Stimulated activated effector memory CD8-positive, alpha-beta T cell treated with anti-CD3 and anti-CD28 coated beads, Interleukin-12 subunit alpha, Interleukin-12 subunit beta, amount 100 ng/mL, for 72 hours (primary cell): Measurements from ENCODE around the gene RYR1.
"Not testable (repeated sequence)": the region's sequence is repeated elsewhere in the genome, so short reads cannot be mapped to it uniquely, and the experiment has no call there.

Experiments used
- ATAC-seq: fragments of 150-1000 bp; cut with Tn5 transposase; 2 replicates; pipeline ENCODE4 v1.10.0; 2021
- DNase-seq, 2 donors: peaks; one replicate each; pipeline ENCODE4 v3.0.0; 2021 to 2022; ENCODE audit warnings: low spot score in 2 of 2
- H3K27ac Mint-ChIP-seq: one replicate; pipeline ENCODE4 v1.8.0; 2022; ENCODE audit warnings: mild to moderate bottlenecking, mixed read lengths
- H3K36me3 Mint-ChIP-seq: one replicate; pipeline ENCODE4 v1.8.0; 2022; ENCODE audit warnings: mild to moderate bottlenecking, mixed read lengths
- H3K4me1 Mint-ChIP-seq: one replicate; pipeline ENCODE4 v1.8.0; 2022; ENCODE audit warnings: mixed read lengths
- H3K4me3 Mint-ChIP-seq: one replicate; pipeline ENCODE4 v1.8.0; 2022; ENCODE audit warnings: mild to moderate bottlenecking, mixed read lengths
- H3K9me3 Mint-ChIP-seq: one replicate; pipeline ENCODE4 v1.8.0; 2022; ENCODE audit warnings: mixed read lengths

Gene RYR1

DNA sequence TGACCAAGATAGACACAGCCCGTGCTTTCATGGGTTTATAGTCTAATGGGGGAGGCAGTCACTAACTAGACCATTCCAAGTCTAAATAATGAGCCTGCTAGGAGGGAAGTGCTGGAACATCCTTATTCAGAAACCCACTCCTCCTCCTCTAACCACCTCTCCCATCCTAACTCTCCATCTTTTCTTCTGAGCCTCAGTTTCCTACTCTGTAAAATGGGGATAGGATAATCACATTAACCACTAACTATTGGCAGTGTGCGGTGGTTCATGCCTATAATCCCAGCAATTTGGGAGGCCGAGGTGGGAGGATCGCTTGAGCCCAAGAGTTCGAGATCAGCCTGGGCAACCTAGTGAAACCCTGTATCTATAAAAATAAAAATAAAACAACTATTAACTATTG lies 115.6 kb downstream of the RYR1 start:
- no peak for ATAC-seq
- Mint-ChIP-seq H3K4me1 (peaks cover 37% of the 10 kb centered on the region), H3K36me3 (peaks cover 41% of the 10 kb centered on the region), H3K4me3 (no peak overlapping the region), H3K27ac (no peak overlapping the region), H3K9me3 (no peaks in the 10 kb centered on the region)
- DNase-seq, result no peak

DNA sequence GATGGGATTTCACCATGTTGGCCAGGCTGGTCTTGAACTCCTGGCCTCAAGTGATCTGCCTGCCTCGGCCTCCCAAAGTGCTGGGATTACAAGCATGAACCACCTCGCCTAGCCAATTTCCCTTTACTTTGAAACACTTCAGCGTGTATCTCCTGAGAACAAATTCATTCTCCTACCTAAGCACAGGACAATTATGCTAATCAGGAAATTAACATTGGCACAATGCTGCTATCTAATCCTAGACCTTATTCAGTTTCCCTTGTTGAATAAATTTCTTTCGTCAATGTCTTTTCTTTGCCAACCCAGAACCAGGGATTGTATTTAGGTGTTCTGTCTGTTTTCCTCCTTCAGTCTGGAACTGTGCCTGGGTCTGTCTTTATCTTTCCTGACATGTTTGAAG lies 116.5 kb downstream of the RYR1 start:
- no peak for ATAC-seq
- H3K9me3 Mint-ChIP-seq, result no peaks in the 10 kb centered on the region
- H3K4me3 Mint-ChIP-seq, result no peak overlapping the region
- peaks cover 35% of the 10 kb centered on the region for H3K4me1 Mint-ChIP-seq
- H3K27ac Mint-ChIP-seq, result no peak overlapping the region
- no peak for DNase-seq
- H3K36me3 Mint-ChIP-seq, result peaks cover 46% of the 10 kb centered on the region

DNA sequence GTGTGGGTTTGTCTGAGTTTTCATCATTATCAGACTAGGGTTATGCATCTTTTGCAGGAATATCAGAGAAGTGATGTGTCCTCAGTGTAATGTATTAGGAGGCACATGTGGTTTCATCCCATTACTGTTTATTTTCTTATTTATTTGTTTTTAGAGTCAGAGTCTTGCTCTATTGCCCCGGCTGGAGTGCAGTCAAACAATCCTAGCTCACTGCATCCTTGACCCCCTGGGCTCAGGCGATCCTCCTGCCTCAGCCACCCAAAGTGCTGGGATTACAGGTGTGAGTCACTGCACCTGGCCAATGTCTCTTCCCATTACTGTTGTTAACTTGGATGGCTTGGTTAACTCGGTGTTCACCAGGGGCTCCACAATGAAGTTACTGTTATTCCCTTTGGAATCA lies 116.9 kb downstream of the RYR1 start:
- ATAC-seq (no peak), DNase-seq (no peak)
- Mint-ChIP-seq H3K36me3 (peaks cover 50% of the 10 kb centered on the region), H3K9me3 (no peaks in the 10 kb centered on the region), H3K27ac (no peak overlapping the region), H3K4me3 (no peak overlapping the region), H3K4me1 (peaks cover 35% of the 10 kb centered on the region)

- Mint-ChIP-seq H3K4me1 (peaks cover 37% of the 10 kb centered on the region), H3K4me3 (peak overlapping the region; percentile 32), H3K9me3 (no peaks in the 10 kb centered on the region), H3K27ac (peak overlapping the region; percentile 9), H3K36me3 (peaks cover 54% of the 10 kb centered on the region)
- ATAC-seq (peak; percentile 98), DNase-seq (peak; percentile 58 to 82)
Observed at GRCh38 chr19:38551450-38551813, 117.9 kb downstream of the RYR1 start.

GRCh38 chr19:38553239-38553638 lies 119.7 kb downstream of the RYR1 start:
- Mint-ChIP-seq H3K4me1 (peaks cover 55% of the 10 kb centered on the region), H3K36me3 (peaks cover 49% of the 10 kb centered on the region)
- not testable (repeated sequence) for H3K9me3 Mint-ChIP-seq, ATAC-seq, H3K4me3 Mint-ChIP-seq, DNase-seq, H3K27ac Mint-ChIP-seq

- peaks cover 68% of the 10 kb centered on the region for H3K4me1 Mint-ChIP-seq
- H3K27ac Mint-ChIP-seq, result no peak overlapping the region
- DNase-seq (no peak), ATAC-seq (no peak)
- H3K9me3 Mint-ChIP-seq, result no peaks in the 10 kb centered on the region
- H3K4me3 Mint-ChIP-seq, result no peak overlapping the region
- H3K36me3 Mint-ChIP-seq, result peaks cover 57% of the 10 kb centered on the region
Observed at GRCh38 chr19:38554676-38555141, 121.2 kb downstream of the RYR1 start.

DNA sequence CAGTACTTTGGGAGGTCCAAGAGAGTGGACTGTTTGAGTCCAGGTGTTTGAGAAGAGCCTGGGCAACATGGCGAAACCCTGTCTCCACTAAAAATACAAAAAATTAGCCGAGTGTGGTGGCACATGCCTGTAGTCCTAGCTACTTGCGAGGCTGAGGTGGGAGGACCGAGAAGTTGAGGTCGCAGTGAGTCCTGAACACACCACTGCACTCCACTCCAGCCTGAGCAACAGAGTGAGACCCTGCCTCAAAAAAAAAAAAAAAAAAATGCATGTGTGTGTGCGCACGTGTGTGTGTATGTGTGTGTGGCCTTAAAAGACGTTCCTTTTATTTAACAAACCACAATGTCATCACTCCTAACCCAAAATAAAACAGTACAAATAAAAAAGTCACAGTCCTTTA lies 121.7 kb downstream of the RYR1 start:
- no peaks in the 10 kb centered on the region for H3K9me3 Mint-ChIP-seq
- peaks cover 73% of the 10 kb centered on the region for H3K4me1 Mint-ChIP-seq
- H3K36me3 Mint-ChIP-seq, result peaks cover 61% of the 10 kb centered on the region
- H3K27ac Mint-ChIP-seq, result no peak overlapping the region
- ATAC-seq (no peak), DNase-seq (no peak)
- H3K4me3 Mint-ChIP-seq, result no peak overlapping the region

DNA sequence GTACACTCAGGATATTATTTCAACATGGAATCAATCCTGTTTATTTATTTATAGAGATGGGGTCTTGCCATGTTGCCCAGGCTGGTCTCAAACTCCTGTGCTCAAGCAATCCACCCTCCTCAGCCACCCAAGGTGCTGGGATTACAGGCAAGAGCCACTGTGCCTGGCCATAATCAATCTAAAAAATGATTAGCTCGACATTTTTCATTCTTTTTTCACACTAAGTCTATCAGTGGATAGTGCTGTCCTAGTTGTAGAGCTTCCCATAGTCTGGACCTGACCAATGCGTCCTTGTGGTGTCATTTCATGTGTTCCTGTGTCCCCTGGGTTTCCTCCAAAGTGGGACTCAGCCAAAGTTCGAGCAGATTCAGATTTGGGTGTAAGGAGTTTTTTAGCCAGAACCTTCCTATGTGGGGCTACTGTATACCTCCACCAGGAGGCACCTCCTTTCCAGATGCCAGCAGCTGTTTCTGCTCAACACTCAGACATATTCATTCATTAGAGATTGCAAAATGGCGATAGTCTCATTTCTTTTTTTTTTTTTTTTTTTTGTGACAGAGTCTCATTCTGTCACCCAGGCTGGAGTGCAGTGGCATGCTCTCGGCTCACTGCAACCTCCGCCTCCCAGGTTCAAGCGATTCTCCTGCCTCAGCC lies 123.2 kb downstream of the RYR1 start:
- peak overlapping the region; percentile 44 for H3K4me3 Mint-ChIP-seq
- ATAC-seq, result no peak
- H3K36me3 Mint-ChIP-seq, result peaks cover 61% of the 10 kb centered on the region
- H3K9me3 Mint-ChIP-seq, result no peaks in the 10 kb centered on the region
- H3K27ac Mint-ChIP-seq, result peak overlapping the region; percentile 77
- peaks cover 76% of the 10 kb centered on the region for H3K4me1 Mint-ChIP-seq
- no peak for DNase-seq

GRCh38 chr19:38557205-38557799 lies 123.8 kb downstream of the RYR1 start:
- Mint-ChIP-seq H3K9me3 (no peaks in the 10 kb centered on the region), H3K36me3 (peaks cover 65% of the 10 kb centered on the region), H3K4me1 (peaks cover 79% of the 10 kb centered on the region), H3K27ac (peak overlapping the region; percentile 77), H3K4me3 (peak overlapping the region; percentile 44)
- peak; percentile 36 to 81 for DNase-seq
- peak; percentile 79 for ATAC-seq

GRCh38 chr19:38558933-38559332 lies 125.4 kb downstream of the RYR1 start:
- not testable (repeated sequence) for ATAC-seq, H3K4me3 Mint-ChIP-seq, DNase-seq, H3K9me3 Mint-ChIP-seq
- Mint-ChIP-seq H3K27ac (peak overlapping the region; percentile 48), H3K4me1 (peaks cover 77% of the 10 kb centered on the region), H3K36me3 (peaks cover 59% of the 10 kb centered on the region)

- Mint-ChIP-seq H3K27ac (peak overlapping the region; percentile 48), H3K36me3 (peaks cover 55% of the 10 kb centered on the region), H3K4me1 (peaks cover 72% of the 10 kb centered on the region), H3K4me3 (peak overlapping the region; percentile 56), H3K9me3 (no peaks in the 10 kb centered on the region)
- peak; percentile 87 for ATAC-seq
- peak in 1 of 2 donors; percentile 84 for DNase-seq
Observed at GRCh38 chr19:38559428-38560401, 126.2 kb downstream of the RYR1 start.

DNA sequence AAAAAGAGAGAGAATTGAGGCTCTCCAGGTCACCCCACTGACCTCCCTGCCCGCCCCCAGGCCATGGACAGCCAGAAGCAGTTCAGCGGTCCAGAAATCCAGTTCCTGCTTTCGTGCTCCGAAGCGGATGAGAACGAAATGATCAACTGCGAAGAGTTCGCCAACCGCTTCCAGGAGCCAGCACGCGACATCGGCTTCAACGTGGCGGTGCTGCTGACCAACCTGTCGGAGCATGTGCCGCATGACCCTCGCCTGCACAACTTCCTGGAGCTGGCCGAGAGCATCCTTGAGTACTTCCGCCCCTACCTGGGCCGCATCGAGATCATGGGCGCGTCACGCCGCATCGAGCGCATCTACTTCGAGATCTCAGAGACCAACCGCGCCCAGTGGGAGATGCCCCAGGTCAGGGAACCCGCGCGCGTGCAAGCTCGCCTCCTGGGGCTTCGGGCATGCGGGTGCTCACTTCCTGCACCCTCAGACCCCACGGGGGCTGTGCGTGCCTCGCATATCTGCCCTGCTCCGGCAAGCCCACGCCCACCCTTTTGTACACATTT lies 127.6 kb downstream of the RYR1 start:
- Mint-ChIP-seq H3K27ac (no peak overlapping the region), H3K36me3 (peaks cover 52% of the 10 kb centered on the region), H3K4me3 (peak overlapping the region; percentile 24), H3K4me1 (peaks cover 69% of the 10 kb centered on the region), H3K9me3 (no peaks in the 10 kb centered on the region)
- no peak for ATAC-seq
- no peak for DNase-seq

- peak overlapping the region; percentile 43 for H3K27ac Mint-ChIP-seq
Observed at GRCh38 chr19:38561658-38562057, 128.2 kb downstream of the RYR1 start.

GRCh38 chr19:38562096-38562495 lies 128.6 kb downstream of the RYR1 start:
- Mint-ChIP-seq H3K4me1 (peaks cover 62% of the 10 kb centered on the region), H3K9me3 (no peaks in the 10 kb centered on the region), H3K36me3 (peaks cover 52% of the 10 kb centered on the region), H3K27ac (peak overlapping the region; percentile 43), H3K4me3 (peak overlapping the region; percentile 24)
- no peak for ATAC-seq
- no peak for DNase-seq

More at GRCh38 chr19:38561658-38562057, 128.2 kb downstream of the RYR1 start:
- Mint-ChIP-seq H3K4me1 (peaks cover 66% of the 10 kb centered on the region), H3K9me3 (no peaks in the 10 kb centered on the region), H3K36me3 (peaks cover 52% of the 10 kb centered on the region), H3K4me3 (peak overlapping the region; percentile 24)
- DNase-seq, result no peak
- no peak for ATAC-seq

GRCh38 chr19:38563475-38563874 lies 130.0 kb downstream of the RYR1 start:
- peaks cover 49% of the 10 kb centered on the region for H3K4me1 Mint-ChIP-seq
- no peak for DNase-seq
- no peaks in the 10 kb centered on the region for H3K9me3 Mint-ChIP-seq
- H3K4me3 Mint-ChIP-seq, result no peak overlapping the region
- H3K27ac Mint-ChIP-seq, result no peak overlapping the region
- no peak for ATAC-seq
- H3K36me3 Mint-ChIP-seq, result peaks cover 56% of the 10 kb centered on the region
